ENCODE measurements around the gene PSAPL1.

DNA sequence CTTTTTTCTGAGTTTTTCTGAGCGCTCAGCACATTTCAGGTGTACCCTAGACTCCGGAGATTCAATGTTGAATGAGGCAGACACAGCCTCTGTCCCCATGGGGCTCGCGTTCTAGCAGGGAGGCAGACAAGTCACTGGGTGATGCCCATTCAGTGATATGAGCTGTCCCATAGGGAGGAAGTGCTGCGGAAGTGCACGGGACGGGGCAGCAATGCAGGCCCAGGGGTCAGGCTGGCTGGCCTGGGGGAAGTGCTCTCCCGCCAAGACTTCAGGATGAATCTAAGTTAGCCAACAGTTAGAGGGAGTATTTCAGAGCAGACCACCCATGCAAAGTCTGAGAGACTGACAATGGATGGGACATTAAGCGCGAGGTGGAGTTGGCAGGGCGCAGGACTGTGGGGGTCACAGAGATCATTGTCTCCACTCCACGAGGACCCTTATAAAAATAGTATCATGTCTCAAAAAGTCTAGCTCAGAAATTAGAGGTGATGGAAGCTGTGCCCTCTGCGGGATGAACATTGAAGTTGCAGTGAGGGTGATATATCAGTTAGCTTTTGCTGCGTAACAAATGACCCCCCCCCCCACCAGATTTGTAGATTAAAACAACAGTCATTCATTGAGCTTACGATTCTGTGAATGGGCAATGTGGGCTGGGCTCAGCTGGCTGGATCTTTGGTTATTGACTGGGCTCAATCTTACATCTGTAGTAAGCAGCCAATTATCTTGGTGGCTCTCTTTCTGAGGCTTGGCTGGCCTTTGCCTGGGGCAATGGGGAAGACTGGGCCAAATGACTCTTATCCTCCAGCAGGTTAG, 16.4 kb downstream of the PSAPL1 start:
- TF ChIP-seq EZH2 (IDR thresholded peaks at IDR 0.05) (no peak), POLR2AphosphoS5 (IDR thresholded peaks at IDR 0.05; ENCODE audit: borderline replicate concordance, low read depth, low read length) (no peak), FOXP2 (optimal IDR thresholded peaks at IDR 0.05; ENCODE audit: control extremely low read depth, extremely low read length, insufficient read depth) (no peak)
